Right atrium auricular region (tissue), 2 donors: ENCODE measurements around the gene PDC. TPM values are rescaled to one million over a fixed set of nuclear protein-coding genes. Genes with fewer than 3 reads are reported as not detected.
"Not testable (repeated sequence)": the region's sequence is repeated elsewhere in the genome, so short reads cannot be mapped to it uniquely, and the experiment has no call there.

Experiments
- DNase-seq: peaks from one replicate; pipeline ENCODE4 v3.0.0-alpha.2; 2019; ENCODE audit warnings: low spot score
- H3K27ac ChIP-seq, 2 donors: fragments of 200-600 bp; sonication (generic); 1 replicate in 1 of 2; 2 replicates in 1 of 2; pipeline ENCODE4 v1.5.1; 2016 to 2019
- H3K27me3 ChIP-seq, 2 donors: fragments of 200-600 bp; sonication (generic); one replicate each; pipeline versions ENCODE4 v1.5.1 to v1.6.0; 2017 to 2019
- H3K36me3 ChIP-seq: fragments of 200-600 bp; sonication (generic); one replicate; pipeline ENCODE4 v1.5.1; 2016
- H3K4me1 ChIP-seq, 2 donors: fragments of 200-600 bp; sonication (generic); one replicate each; pipeline versions ENCODE4 v1.5.1 to v1.6.0; 2017 to 2019
- H3K4me3 ChIP-seq, 2 donors: fragments of 200-600 bp; sonication (generic); 1 replicate in 1 of 2; 2 replicates in 1 of 2; pipeline ENCODE4 v1.5.1; 2017 to 2019; ENCODE audit warnings: mild to moderate bottlenecking in 1 of 2, moderate library complexity in 1 of 2
- H3K9me3 ChIP-seq, 2 donors: fragments of 200-600 bp; sonication (generic); one replicate each; pipeline ENCODE4 v1.5.1; 2019
- CTCF ChIP-seq, 2 donors: fragments of 200-600 bp; sonication (generic); IDR thresholded peaks; one replicate each; pipeline ENCODE4 v1.5.1; 2019; ENCODE audit warnings: antibody characterized with exemption in 2 of 2
- total RNA-seq, 2 donors: library from RNA; depleted of rRNA; stranded (reverse); fragments of >200 nt; gene quantifications; one replicate each; pipeline ENCODE4 v1.1.0, GENCODE V29; 2016

Gene PDC
- total RNA-seq, 2 donors from 2014 or later = not detected

- no peak for TF ChIP-seq CTCF (IDR thresholded peaks at IDR 0.05)
- DNase-seq = no peak
- H3K9me3 ChIP-seq = no peaks in the 10 kb centered on the region
- no peaks in the 10 kb centered on the region for H3K36me3 ChIP-seq
- H3K4me3 ChIP-seq = no peak overlapping the region
- H3K4me1 ChIP-seq = no peaks in the 10 kb centered on the region
- no peak overlapping the region for H3K27ac ChIP-seq
- no peaks in the 10 kb centered on the region for H3K27me3 ChIP-seq
Observed at GRCh38 chr1:186463926-186464325, 3.0 kb upstream of the PDC start.

GRCh38 chr1:186463511-186463910, 2.6 kb upstream of the PDC start:
- Histone ChIP-seq H3K9me3 (no peaks in the 10 kb centered on the region), H3K4me1 (no peaks in the 10 kb centered on the region), H3K4me3 (no peak overlapping the region), H3K27me3 (no peaks in the 10 kb centered on the region), H3K27ac (no peak overlapping the region), H3K36me3 (no peaks in the 10 kb centered on the region)
- TF ChIP-seq CTCF (IDR thresholded peaks at IDR 0.05) = no peak
- DNase-seq = no peak

- not testable (repeated sequence) for H3K4me3 ChIP-seq, H3K27me3 ChIP-seq, H3K9me3 ChIP-seq, DNase-seq, H3K27ac ChIP-seq, H3K36me3 ChIP-seq, H3K4me1 ChIP-seq
Observed at GRCh38 chr1:186459161-186459560, 1.8 kb downstream of the PDC start.

GRCh38 chr1:186456729-186457255, 4.1 kb downstream of the PDC start:
- no peaks in the 10 kb centered on the region for H3K9me3 ChIP-seq
- no peaks in the 10 kb centered on the region for H3K36me3 ChIP-seq
- H3K4me3 ChIP-seq = no peak overlapping the region
- no peak for DNase-seq
- no peaks in the 10 kb centered on the region for H3K4me1 ChIP-seq
- no peaks in the 10 kb centered on the region for H3K27me3 ChIP-seq
- no peak overlapping the region for H3K27ac ChIP-seq
- no peak for TF ChIP-seq CTCF (IDR thresholded peaks at IDR 0.05)

GRCh38 chr1:186454981-186455380, 5.9 kb downstream of the PDC start:
- Histone ChIP-seq H3K9me3 (no peaks in the 10 kb centered on the region), H3K36me3 (no peaks in the 10 kb centered on the region), H3K4me3 (no peak overlapping the region), H3K27me3 (no peaks in the 10 kb centered on the region), H3K27ac (no peak overlapping the region), H3K4me1 (no peaks in the 10 kb centered on the region)
- DNase-seq = no peak
- no peak for TF ChIP-seq CTCF (IDR thresholded peaks at IDR 0.05)

- TF ChIP-seq CTCF (IDR thresholded peaks at IDR 0.05) = no peak
- no peaks in the 10 kb centered on the region for H3K36me3 ChIP-seq
- H3K4me1 ChIP-seq = no peaks in the 10 kb centered on the region
- H3K4me3 ChIP-seq = no peak overlapping the region
- H3K9me3 ChIP-seq = no peaks in the 10 kb centered on the region
- DNase-seq = no peak
- H3K27me3 ChIP-seq = no peaks in the 10 kb centered on the region
- H3K27ac ChIP-seq = no peak overlapping the region
Observed at GRCh38 chr1:186446152-186446551, 14.8 kb downstream of the PDC start.
